Hematopoietic multipotent progenitor cell treated with erythropoietin and hydrocortisone succinate and interleukin-3 and kit ligand, for 17 days (in vitro differentiated cells): Measurements from ENCODE around the gene CSNK1A1.
"Not testable (repeated sequence)": the region's sequence is repeated elsewhere in the genome, so short reads cannot be mapped to it uniquely, and the experiment has no call there.

Source experiments
- DNase-seq: peaks from one replicate; pipeline ENCODE4 v3.0.0-alpha.2; 2015; ENCODE audit warnings: low spot score

The CSNK1A1 gene

GRCh38 chr5:149551227-149552037, at the start of gene CSNK1A1:
Gene CSNK1A1 (minus strand): TSS chr5:149551439. CDS start chr5:149550964, 475 bp downstream.
- DNase-seq = peak; percentile 99

- no peak for DNase-seq
Observed at GRCh38 chr5:149600932-149601331, 49.7 kb upstream of the CSNK1A1 start.

GRCh38 chr5:149599375-149599774, 48.1 kb upstream of the CSNK1A1 start:
- no peak for DNase-seq

GRCh38 chr5:149598966-149599365, 47.7 kb upstream of the CSNK1A1 start:
- no peak for DNase-seq

- DNase-seq = not testable (repeated sequence)
Observed at GRCh38 chr5:149598234-149598633, 47.0 kb upstream of the CSNK1A1 start.

GRCh38 chr5:149597618-149598017, 46.4 kb upstream of the CSNK1A1 start:
- DNase-seq = no peak

- DNase-seq = no peak
Observed at GRCh38 chr5:149596712-149597111, 45.5 kb upstream of the CSNK1A1 start.

- DNase-seq = not testable (repeated sequence)
Observed at GRCh38 chr5:149595105-149595504, 43.9 kb upstream of the CSNK1A1 start.

- DNase-seq = no peak
Observed at GRCh38 chr5:149594206-149594895, 43.1 kb upstream of the CSNK1A1 start.

- no peak for DNase-seq
Observed at GRCh38 chr5:149593370-149593769, 42.1 kb upstream of the CSNK1A1 start.

GRCh38 chr5:149588936-149589335, 37.7 kb upstream of the CSNK1A1 start:
- no peak for DNase-seq

GRCh38 chr5:149586708-149587318, 35.6 kb upstream of the CSNK1A1 start:
- DNase-seq = peak; percentile 39

GRCh38 chr5:149585910-149586309, 34.7 kb upstream of the CSNK1A1 start:
- DNase-seq = no peak

GRCh38 chr5:149584121-149584520, 32.9 kb upstream of the CSNK1A1 start:
- peak; percentile 49 for DNase-seq

GRCh38 chr5:149583394-149583793, 32.2 kb upstream of the CSNK1A1 start:
- DNase-seq = peak; percentile 85

GRCh38 chr5:149581931-149582768, 30.9 kb upstream of the CSNK1A1 start:
- peak; percentile 76 for DNase-seq

- peak; percentile 89 for DNase-seq
Observed at GRCh38 chr5:149581192-149581861, 30.1 kb upstream of the CSNK1A1 start, which contains the start of gene ARHGEF37. Gene ARHGEF37 (plus strand): TSS chr5:149581498. CDS start chr5:149597770, 16,272 bp downstream.

- peak; percentile 75 for DNase-seq
Observed at GRCh38 chr5:149580808-149581191, 29.6 kb upstream of the CSNK1A1 start.

GRCh38 chr5:149578896-149579295, 27.7 kb upstream of the CSNK1A1 start:
- no peak for DNase-seq

GRCh38 chr5:149576021-149576420, 24.8 kb upstream of the CSNK1A1 start:
- no peak for DNase-seq

GRCh38 chr5:149575131-149575530, 23.9 kb upstream of the CSNK1A1 start:
- no peak for DNase-seq
